HepG2 (cell line): ENCODE measurements around the gene TRABD. TPM values are rescaled to one million over a fixed set of nuclear protein-coding genes. Genes with fewer than 3 reads are reported as not detected.

Source experiments
- ERF ChIP-seq: IDR thresholded peaks from 2 replicates; pipeline ENCODE4 v1.6.1; 2018; ENCODE audit warnings: missing biosample characterization, missing genetic modification reagents
- HNRNPUL1 ChIP-seq: fragments of 200-400 bp; formaldehyde crosslinking; IDR thresholded peaks from 2 replicates; pipeline ENCODE4 v1.6.1; 2017; ENCODE audit warnings: low read depth, mild to moderate bottlenecking, low read length, moderate library complexity
- KAT2B ChIP-seq: fragments of 150-350 bp; IDR thresholded peaks from 2 replicates; pipeline ENCODE4 v1.6.1; 2014; ENCODE audit warnings: low read depth, low read length, borderline replicate concordance
- KLF11 ChIP-seq: IDR thresholded peaks from 2 replicates; pipeline ENCODE4 v1.6.1; 2016; ENCODE audit warnings: missing compliant biosample characterization
- POLR2A ChIP-seq, 2 experiments: IDR thresholded peaks; 2 replicates each; pipeline ENCODE4 v1.6.1; 2011; ENCODE audit warnings: low read depth in 2 of 2, low read length in 2 of 2, mild to moderate bottlenecking in 1 of 2, moderate library complexity in 1 of 2; ENCODE audit not compliant: insufficient read depth in 1 of 2
- RBAK ChIP-seq: sonication (generic); formaldehyde crosslinking; IDR thresholded peaks from 2 replicates; pipeline ENCODE4 v1.5.1; 2020; ENCODE audit warnings: mild to moderate bottlenecking, missing genetic modification reagents
- RFX5 ChIP-seq: IDR thresholded peaks from 2 replicates; pipeline ENCODE4 v1.6.1; 2011; ENCODE audit warnings: low read depth, low read length, improper control_type of control experiment
- SOX6 ChIP-seq, 2 experiments: fragments of 450-650 bp in 1 of 2; sonication (generic) in 1 of 2; formaldehyde crosslinking in 1 of 2; IDR thresholded peaks; 2 replicates each; pipeline versions ENCODE4 v1.4.0 to v1.6.1; 2017 to 2020; ENCODE audit warnings: antibody characterized with exemption in 1 of 2, mild to moderate bottlenecking in 1 of 2, missing genetic modification reagents in 1 of 2
- TBP ChIP-seq: sonication (generic); formaldehyde crosslinking; IDR thresholded peaks from 2 replicates; pipeline ENCODE4 v1.5.0; 2020; ENCODE audit warnings: missing genetic modification reagents
- ZMYM4 ChIP-seq: sonication (generic); formaldehyde crosslinking; IDR thresholded peaks from 2 replicates; pipeline ENCODE4 v1.8.1; 2023; ENCODE audit warnings: mild to moderate bottlenecking, missing genetic modification reagents
- ZNF230 ChIP-seq: sonication (generic); formaldehyde crosslinking; IDR thresholded peaks from 2 replicates; pipeline ENCODE4 v1.4.0; 2020; ENCODE audit warnings: mild to moderate bottlenecking, missing genetic modification reagents
- ZNF33A ChIP-seq: sonication (generic); formaldehyde crosslinking; IDR thresholded peaks from 2 replicates; pipeline ENCODE4 v1.5.1; 2020; ENCODE audit warnings: missing genetic modification reagents, mild to moderate bottlenecking, moderate library complexity, borderline replicate concordance
- ZNF549 ChIP-seq: sonication (generic); formaldehyde crosslinking; IDR thresholded peaks from 2 replicates; pipeline ENCODE4 v1.5.0; 2020; ENCODE audit warnings: missing genetic modification reagents
- ZSCAN20 ChIP-seq: sonication (generic); formaldehyde crosslinking; IDR thresholded peaks from 2 replicates; pipeline ENCODE4 v1.4.0; 2020; ENCODE audit warnings: missing genetic modification reagents, mild to moderate bottlenecking, borderline replicate concordance
- polyA plus RNA-seq, 8 experiments: library from polyadenylated mRNA; depleted of rRNA in 3 of 8; stranded (reverse) in 7 of 8; unstranded in 1 of 8; fragments of >200 nt; fragmentation: Illumina TruSeq in 4 of 8; extraction: Trizol in 4 of 8; gene quantifications; 2 replicates each; pipeline versions ENCODE4 v1.2.1 to v1.2.3, GENCODE V29; 2011 to 2016; ENCODE audit warnings: low read depth in 4 of 8, missing spikeins in 1 of 8, mixed read lengths in 1 of 8; ENCODE audit not compliant: insufficient read depth in 1 of 8
- total RNA-seq, 5 experiments: library from RNA; depleted of rRNA; stranded (reverse); fragments of >200 nt; fragmentation: Illumina TruSeq; extraction: Trizol; gene quantifications; 2 replicates each; pipeline ENCODE4 v1.2.3, GENCODE V29; 2016; ENCODE audit warnings: low read depth in 1 of 5
- TF ChIP-seq, protein P1 (sequence below): sonication (generic); formaldehyde crosslinking; IDR thresholded peaks from 2 replicates; pipeline ENCODE4 v1.9.0; 2021; ENCODE audit warnings: missing genetic modification reagents, mild to moderate bottlenecking, borderline replicate concordance
- TF ChIP-seq, protein P2 (sequence below), 2 experiments: sonication (generic) in 1 of 2; formaldehyde crosslinking in 1 of 2; IDR thresholded peaks; 2 replicates each; pipeline versions ENCODE4 v1.4.0 to v1.6.1; 2016 to 2020; ENCODE audit warnings: borderline replicate concordance in 1 of 2, low read depth in 1 of 2, mild to moderate bottlenecking in 1 of 2, missing genetic modification reagents in 1 of 2
- TF ChIP-seq, protein P3 (sequence below): sonication (generic); formaldehyde crosslinking; IDR thresholded peaks from 2 replicates; pipeline ENCODE4 v1.4.0; 2020; ENCODE audit warnings: mild to moderate bottlenecking, missing genetic modification reagents
- TF ChIP-seq, protein P4 (sequence below): IDR thresholded peaks from 2 replicates; pipeline ENCODE4 v1.6.1; 2016; ENCODE audit warnings: missing compliant biosample characterization, missing genetic modification reagents, borderline replicate concordance
- TF ChIP-seq, protein P5 (sequence below): sonication (generic); formaldehyde crosslinking; IDR thresholded peaks from 2 replicates; pipeline ENCODE4 v1.8.0; 2022; ENCODE audit warnings: missing genetic modification reagents, mild to moderate bottlenecking, moderate library complexity, borderline replicate concordance
- TF ChIP-seq, protein P6 (sequence below): sonication (generic); formaldehyde crosslinking; IDR thresholded peaks from 2 replicates; pipeline ENCODE4 v1.5.0; 2020; ENCODE audit warnings: missing genetic modification reagents, mild to moderate bottlenecking, borderline replicate concordance

The TRABD gene
- total and polyA plus RNA-seq, 2 of the 13 experiments (the other 11 are each of a cell fraction or from before 2014, with no cell fraction given), result 21.5 to 28.9 TPM

DNA sequence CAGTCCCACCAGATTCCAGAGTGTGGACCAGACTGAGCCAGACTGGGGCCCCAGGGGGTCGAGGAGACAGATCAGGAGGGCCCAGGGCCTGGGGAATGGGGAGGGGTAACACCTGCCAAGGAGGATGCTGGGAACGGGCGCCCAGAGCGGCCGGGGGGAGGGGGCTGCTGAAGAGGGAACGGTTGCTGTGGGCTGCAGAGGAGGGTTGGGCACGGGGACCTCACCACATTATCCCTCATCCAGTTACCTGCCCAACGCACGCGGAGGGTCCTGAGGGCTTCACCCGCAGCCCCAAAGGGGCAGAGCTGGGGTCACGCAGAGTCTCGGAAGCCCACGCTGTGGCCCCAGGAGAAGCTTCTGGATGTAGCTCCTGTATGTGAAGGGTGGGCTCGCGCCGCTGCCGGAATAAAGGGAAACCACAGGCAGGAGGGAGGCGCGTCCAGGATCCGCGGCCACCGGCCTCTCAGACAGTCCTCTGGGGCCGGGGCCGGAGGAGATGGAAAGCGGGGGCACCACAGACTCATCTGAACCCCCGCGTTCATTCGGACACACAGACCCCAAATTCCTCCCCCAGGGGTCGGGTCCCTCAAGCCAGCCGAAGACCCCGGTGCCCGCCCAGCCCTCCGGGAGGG, 14.2 kb downstream of the TRABD start (continued):
- TF ChIP-seq, protein P1, sequence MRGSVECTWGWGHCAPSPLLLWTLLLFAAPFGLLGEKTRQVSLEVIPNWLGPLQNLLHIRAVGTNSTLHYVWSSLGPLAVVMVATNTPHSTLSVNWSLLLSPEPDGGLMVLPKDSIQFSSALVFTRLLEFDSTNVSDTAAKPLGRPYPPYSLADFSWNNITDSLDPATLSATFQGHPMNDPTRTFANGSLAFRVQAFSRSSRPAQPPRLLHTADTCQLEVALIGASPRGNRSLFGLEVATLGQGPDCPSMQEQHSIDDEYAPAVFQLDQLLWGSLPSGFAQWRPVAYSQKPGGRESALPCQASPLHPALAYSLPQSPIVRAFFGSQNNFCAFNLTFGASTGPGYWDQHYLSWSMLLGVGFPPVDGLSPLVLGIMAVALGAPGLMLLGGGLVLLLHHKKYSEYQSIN (CRISPR knock-in tag), result no peak
- TF ChIP-seq ZNF33A (CRISPR knock-in tag) (no peak), ZNF230 (CRISPR knock-in tag) (no peak), ERF (CRISPR knock-in tag) (no peak), ZSCAN20 (CRISPR knock-in tag) (no peak), POLR2A (IDR thresholded peaks at IDR 0.05; ENCODE audit: insufficient read depth in 1 of 2, low read depth in 2 of 2, low read length in 2 of 2) (peak in 1 of 2 experiments; percentile 31; a peak in 1 of 4 replicates), RBAK (CRISPR knock-in tag) (no peak), KAT2B (no peak), KLF11 (CRISPR knock-in tag) (no peak), TBP (CRISPR knock-in tag) (no peak), SOX6 (IDR thresholded peaks at IDR 0.05) (no peak), SOX6 (CRISPR knock-in tag; IDR thresholded peaks at IDR 0.05) (no peak), ZNF549 (CRISPR knock-in tag) (no peak), RFX5 (no peak), ZMYM4 (CRISPR knock-in tag) (no peak), HNRNPUL1 (no peak)
- TF ChIP-seq, protein P2, sequence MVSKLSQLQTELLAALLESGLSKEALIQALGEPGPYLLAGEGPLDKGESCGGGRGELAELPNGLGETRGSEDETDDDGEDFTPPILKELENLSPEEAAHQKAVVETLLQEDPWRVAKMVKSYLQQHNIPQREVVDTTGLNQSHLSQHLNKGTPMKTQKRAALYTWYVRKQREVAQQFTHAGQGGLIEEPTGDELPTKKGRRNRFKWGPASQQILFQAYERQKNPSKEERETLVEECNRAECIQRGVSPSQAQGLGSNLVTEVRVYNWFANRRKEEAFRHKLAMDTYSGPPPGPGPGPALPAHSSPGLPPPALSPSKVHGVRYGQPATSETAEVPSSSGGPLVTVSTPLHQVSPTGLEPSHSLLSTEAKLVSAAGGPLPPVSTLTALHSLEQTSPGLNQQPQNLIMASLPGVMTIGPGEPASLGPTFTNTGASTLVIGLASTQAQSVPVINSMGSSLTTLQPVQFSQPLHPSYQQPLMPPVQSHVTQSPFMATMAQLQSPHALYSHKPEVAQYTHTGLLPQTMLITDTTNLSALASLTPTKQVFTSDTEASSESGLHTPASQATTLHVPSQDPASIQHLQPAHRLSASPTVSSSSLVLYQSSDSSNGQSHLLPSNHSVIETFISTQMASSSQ (IDR thresholded peaks at IDR 0.05; ENCODE audit: low read depth), result no peak
- TF ChIP-seq, protein P2 (CRISPR knock-in tag; IDR thresholded peaks at IDR 0.05; ENCODE audit: borderline replicate concordance), result no peak
- TF ChIP-seq, protein P3, sequence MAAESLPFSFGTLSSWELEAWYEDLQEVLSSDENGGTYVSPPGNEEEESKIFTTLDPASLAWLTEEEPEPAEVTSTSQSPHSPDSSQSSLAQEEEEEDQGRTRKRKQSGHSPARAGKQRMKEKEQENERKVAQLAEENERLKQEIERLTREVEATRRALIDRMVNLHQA (CRISPR knock-in tag), result no peak
- TF ChIP-seq, protein P4, sequence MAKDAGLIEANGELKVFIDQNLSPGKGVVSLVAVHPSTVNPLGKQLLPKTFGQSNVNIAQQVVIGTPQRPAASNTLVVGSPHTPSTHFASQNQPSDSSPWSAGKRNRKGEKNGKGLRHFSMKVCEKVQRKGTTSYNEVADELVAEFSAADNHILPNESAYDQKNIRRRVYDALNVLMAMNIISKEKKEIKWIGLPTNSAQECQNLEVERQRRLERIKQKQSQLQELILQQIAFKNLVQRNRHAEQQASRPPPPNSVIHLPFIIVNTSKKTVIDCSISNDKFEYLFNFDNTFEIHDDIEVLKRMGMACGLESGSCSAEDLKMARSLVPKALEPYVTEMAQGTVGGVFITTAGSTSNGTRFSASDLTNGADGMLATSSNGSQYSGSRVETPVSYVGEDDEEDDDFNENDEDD (CRISPR knock-in tag), result no peak
- TF ChIP-seq, protein P5, sequence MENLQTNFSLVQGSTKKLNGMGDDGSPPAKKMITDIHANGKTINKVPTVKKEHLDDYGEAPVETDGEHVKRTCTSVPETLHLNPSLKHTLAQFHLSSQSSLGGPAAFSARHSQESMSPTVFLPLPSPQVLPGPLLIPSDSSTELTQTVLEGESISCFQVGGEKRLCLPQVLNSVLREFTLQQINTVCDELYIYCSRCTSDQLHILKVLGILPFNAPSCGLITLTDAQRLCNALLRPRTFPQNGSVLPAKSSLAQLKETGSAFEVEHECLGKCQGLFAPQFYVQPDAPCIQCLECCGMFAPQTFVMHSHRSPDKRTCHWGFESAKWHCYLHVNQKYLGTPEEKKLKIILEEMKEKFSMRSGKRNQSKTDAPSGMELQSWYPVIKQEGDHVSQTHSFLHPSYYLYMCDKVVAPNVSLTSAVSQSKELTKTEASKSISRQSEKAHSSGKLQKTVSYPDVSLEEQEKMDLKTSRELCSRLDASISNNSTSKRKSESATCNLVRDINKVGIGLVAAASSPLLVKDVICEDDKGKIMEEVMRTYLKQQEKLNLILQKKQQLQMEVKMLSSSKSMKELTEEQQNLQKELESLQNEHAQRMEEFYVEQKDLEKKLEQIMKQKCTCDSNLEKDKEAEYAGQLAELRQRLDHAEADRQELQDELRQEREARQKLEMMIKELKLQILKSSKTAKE (CRISPR knock-in tag), result no peak
- TF ChIP-seq, protein P6, sequence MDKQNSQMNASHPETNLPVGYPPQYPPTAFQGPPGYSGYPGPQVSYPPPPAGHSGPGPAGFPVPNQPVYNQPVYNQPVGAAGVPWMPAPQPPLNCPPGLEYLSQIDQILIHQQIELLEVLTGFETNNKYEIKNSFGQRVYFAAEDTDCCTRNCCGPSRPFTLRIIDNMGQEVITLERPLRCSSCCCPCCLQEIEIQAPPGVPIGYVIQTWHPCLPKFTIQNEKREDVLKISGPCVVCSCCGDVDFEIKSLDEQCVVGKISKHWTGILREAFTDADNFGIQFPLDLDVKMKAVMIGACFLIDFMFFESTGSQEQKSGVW, result no peak
